OCI-LY7 (cell line): ENCODE measurements around the gene RRP7A. TPM values are rescaled to one million over a fixed set of nuclear protein-coding genes. Genes with fewer than 3 reads are reported as not detected.
A peak's percentile ranks its signal among the peaks of the same experiment; 100 is the strongest.
"Not testable (repeated sequence)": the region's sequence is repeated elsewhere in the genome, so short reads cannot be mapped to it uniquely, and the experiment has no call there.

Experiments
- BruUV-seq: library from RNA; stranded (reverse); fragments of 400-500 nt; replicated peaks from 2 replicates; lab custom pipeline; 2021; lab: Mats Ljungman, UMichigan
- CTCF ChIA-PET: fragments of 300-600 bp; sonication (Branson Sonifier 250); formaldehyde crosslinking; loops from one replicate; lab custom pipeline; 2022; ENCODE audit warnings: antibody characterized with exemption; ENCODE audit not compliant: unreplicated experiment; lab: Charles Lee
- POLR2A ChIA-PET: fragments of 300-600 bp; sonication (Branson Sonifier 250); formaldehyde crosslinking; loops from one replicate; lab custom pipeline; 2022; ENCODE audit warnings: antibody characterized with exemption; lab: Charles Lee
- DNase-seq: peaks from one replicate; pipeline ENCODE4 v3.0.0-alpha.2; 2015; ENCODE audit warnings: low spot score
- H2AFZ ChIP-seq: fragments of 200-600 bp; sonication (generic), shearing (Covaris generic); 2 replicates; pipeline ENCODE4 v1.6.1; 2014; ENCODE audit warnings: mild to moderate bottlenecking, antibody characterized with exemption, low read length, moderate library complexity
- H3K27ac ChIP-seq: fragments of 200-600 bp; sonication (generic); 2 replicates; pipeline ENCODE4 v1.5.1; 2014; ENCODE audit warnings: mixed run types, low read depth, mild to moderate bottlenecking, moderate library complexity, low read length, inconsistent platforms; ENCODE audit not compliant: poor library complexity, severe bottlenecking
- H3K36me3 ChIP-seq: fragments of 200-600 bp; sonication (generic); 2 replicates; pipeline ENCODE4 v1.6.1; 2014; ENCODE audit warnings: mild to moderate bottlenecking, antibody characterized with exemption, low read length, moderate library complexity, mixed read lengths; ENCODE audit not compliant: insufficient read depth
- H3K4me1 ChIP-seq: fragments of 200-600 bp; sonication (generic); 2 replicates; pipeline ENCODE4 v1.5.1; 2014; ENCODE audit warnings: mild to moderate bottlenecking, low read length; ENCODE audit not compliant: insufficient read depth, poor library complexity, severe bottlenecking
- H3K4me2 ChIP-seq: fragments of 200-600 bp; sonication (generic); 2 replicates; pipeline ENCODE4 v1.6.1; 2014; ENCODE audit warnings: mild to moderate bottlenecking, low read length
- H3K4me3 ChIP-seq: fragments of 200-600 bp; sonication (generic); 2 replicates; pipeline ENCODE4 v1.5.1; 2014; ENCODE audit warnings: mild to moderate bottlenecking, low read depth, low read length; ENCODE audit not compliant: poor library complexity, severe bottlenecking
- H3K79me2 ChIP-seq: fragments of 200-600 bp; sonication (generic); 2 replicates; pipeline ENCODE4 v1.6.1; 2016; ENCODE audit warnings: low read depth, mild to moderate bottlenecking, low read length, moderate library complexity, mixed read lengths; ENCODE audit not compliant: insufficient read depth
- H3K9me2 ChIP-seq: fragments of 200-600 bp; sonication (generic); 2 replicates; pipeline ENCODE4 v1.6.1; 2016; ENCODE audit warnings: mild to moderate bottlenecking, low read length, mixed read lengths; ENCODE audit not compliant: insufficient read depth
- H3K9me3 ChIP-seq: fragments of 200-600 bp; sonication (generic); 2 replicates; pipeline ENCODE4 v1.6.1; 2014; ENCODE audit warnings: mild to moderate bottlenecking, mixed run types, low read length, mixed read lengths
- H4K20me1 ChIP-seq: fragments of 200-600 bp; sonication (generic); 2 replicates; pipeline ENCODE4 v1.6.1; 2014; ENCODE audit warnings: mild to moderate bottlenecking, antibody characterized with exemption, low read length, moderate library complexity, mixed read lengths; ENCODE audit not compliant: insufficient read depth
- CTCF ChIP-seq: fragments of 200-600 bp; sonication (generic); conservative IDR thresholded peaks from 2 replicates; pipeline ENCODE4 v1.5.1; 2014; ENCODE audit warnings: mild to moderate bottlenecking, antibody characterized with exemption, low read length, moderate library complexity, mixed read lengths
- EZH2phosphoT487 ChIP-seq: fragments of 200-600 bp; sonication (generic); IDR thresholded peaks from 2 replicates; pipeline ENCODE4 v1.6.1; 2018; ENCODE audit warnings: low read depth, borderline replicate concordance, mild to moderate bottlenecking, mixed run types, antibody characterized with exemption, low read length, moderate library complexity, mixed read lengths
- intact Hi-C: fragments of 100-400 bp; cut with micrococcal nuclease; formaldehyde crosslinking; loops from one replicate; pipeline ENCODE4 v1.10.0; 2022; ENCODE audit not compliant: unreplicated experiment
- total RNA-seq, 2 experiments: library from RNA; depleted of rRNA in 1 of 2; stranded (reverse); fragments of >200 nt in 1 of 2; shearing (Covaris generic) in 1 of 2; gene quantifications; 2 replicates each; pipeline ENCODE4 v1.2.3, GENCODE V29; 2014 to 2022

Gene RRP7A
- total RNA-seq, 2 experiments from 2014 or later = 125 to 172 TPM

DNA sequence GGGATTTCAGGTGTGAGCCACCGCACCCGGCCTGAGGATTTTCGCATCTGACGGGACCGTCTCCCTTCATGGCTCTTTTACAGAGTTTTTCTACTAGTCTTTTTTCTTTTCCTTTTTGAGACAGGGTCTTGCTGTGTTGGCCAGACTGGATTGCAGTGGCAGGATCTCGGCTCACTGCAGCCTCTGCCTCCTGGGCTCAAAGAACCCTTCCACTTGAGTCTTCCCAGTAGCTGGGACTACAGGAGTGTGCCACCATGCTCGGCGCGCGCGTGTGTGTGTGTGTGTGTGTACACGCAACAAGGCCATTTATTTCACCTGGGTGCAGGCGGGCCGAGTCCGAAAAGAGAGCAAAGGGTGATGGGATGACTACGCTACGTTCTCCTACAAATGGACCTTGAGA, 45.1 kb upstream of the RRP7A start:
- H3K9me3 ChIP-seq = no peaks in the 10 kb centered on the region
- no peak overlapping the region for H2AFZ ChIP-seq
- H3K9me2 ChIP-seq = no peaks in the 10 kb centered on the region
- TF ChIP-seq EZH2phosphoT487 (no peak), CTCF (no peak)
- no peaks in the 10 kb centered on the region for H3K79me2 ChIP-seq
- H3K27ac ChIP-seq = no peak overlapping the region
- peaks cover 29% of the 10 kb centered on the region for H3K4me1 ChIP-seq
- POLR2A ChIA-PET = no interaction called here
- CTCF ChIA-PET = no interaction called here
- no peak overlapping the region for H3K4me3 ChIP-seq
- no TSS peak for BruUV-seq
- no peak for DNase-seq
- no peak overlapping the region for H3K4me2 ChIP-seq
- no peaks in the 10 kb centered on the region for H4K20me1 ChIP-seq
- intact Hi-C loops = no loop called here
- peaks cover 71% of the 10 kb centered on the region for H3K36me3 ChIP-seq

DNA sequence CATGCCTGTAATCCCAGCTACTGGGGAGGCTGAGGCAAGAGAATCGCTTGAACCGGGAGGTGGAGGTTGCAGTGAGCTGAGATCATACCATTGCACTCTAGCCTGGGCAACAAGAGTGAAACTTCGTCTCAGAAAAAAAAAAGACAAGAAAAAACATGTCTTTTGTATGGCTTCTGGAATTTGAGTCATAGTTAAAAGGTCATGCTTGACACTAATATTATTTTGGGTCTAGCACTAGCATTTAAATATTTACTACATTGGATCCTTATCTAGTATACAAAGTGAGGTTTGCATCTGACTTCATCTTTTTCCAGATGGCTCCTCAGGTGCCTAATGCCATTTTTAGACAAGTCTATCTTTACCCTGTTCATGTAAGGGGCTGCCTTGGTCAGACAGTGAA, 44.3 kb upstream of the RRP7A start:
- H3K27ac ChIP-seq, H3K9me2 ChIP-seq, H2AFZ ChIP-seq, DNase-seq, H3K4me2 ChIP-seq, H3K4me3 ChIP-seq, intact Hi-C loops, H3K79me2 ChIP-seq, H3K9me3 ChIP-seq, POLR2A ChIA-PET, CTCF ChIA-PET, BruUV-seq, H4K20me1 ChIP-seq: not testable (repeated sequence)
- H3K36me3 ChIP-seq = peaks cover 64% of the 10 kb centered on the region
- peaks cover 29% of the 10 kb centered on the region for H3K4me1 ChIP-seq

- peak overlapping the region; percentile 33 for H3K27ac ChIP-seq
- no TSS peak for BruUV-seq
- no peaks in the 10 kb centered on the region for H3K79me2 ChIP-seq
- peaks cover 29% of the 10 kb centered on the region for H3K4me1 ChIP-seq
- no peak for DNase-seq
- no peak for TF ChIP-seq EZH2phosphoT487
- no peak for TF ChIP-seq CTCF
- ChIA-PET CTCF (no interaction called here), POLR2A (interaction anchor here (0.6 kb wide), 1 partner anchor 29 kb away, joined by 7 read pairs; no protein-coding TSS in a partner anchor)
- intact Hi-C loops = no loop called here
- peak overlapping the region; percentile 3 for H3K4me3 ChIP-seq
- peak overlapping the region; percentile 42 for H3K4me2 ChIP-seq
- no peaks in the 10 kb centered on the region for H3K9me3 ChIP-seq
- H3K36me3 ChIP-seq = peaks cover 53% of the 10 kb centered on the region
- H2AFZ ChIP-seq = no peak overlapping the region
- H4K20me1 ChIP-seq = no peaks in the 10 kb centered on the region
- no peaks in the 10 kb centered on the region for H3K9me2 ChIP-seq
Measured at GRCh38 chr22:42562684-42563083, 43.1 kb upstream of the RRP7A start.
